Stimulated activated CD8-positive, alpha-beta memory T cell treated with anti-CD3 and anti-CD28 coated beads, Interleukin-12 subunit alpha, Interleukin-12 subunit beta, amount 100 ng/mL, for 1 hour (primary cell): ENCODE data around the gene USP21.

Source experiments
- DNase-seq: peaks from one replicate; pipeline ENCODE4 v3.0.0-alpha.2; 2020; ENCODE audit warnings: low read depth

Gene USP21

GRCh38 chr1:161137881-161138280 is 21.4 kb upstream of the USP21 start:
- no peak for DNase-seq

DNA sequence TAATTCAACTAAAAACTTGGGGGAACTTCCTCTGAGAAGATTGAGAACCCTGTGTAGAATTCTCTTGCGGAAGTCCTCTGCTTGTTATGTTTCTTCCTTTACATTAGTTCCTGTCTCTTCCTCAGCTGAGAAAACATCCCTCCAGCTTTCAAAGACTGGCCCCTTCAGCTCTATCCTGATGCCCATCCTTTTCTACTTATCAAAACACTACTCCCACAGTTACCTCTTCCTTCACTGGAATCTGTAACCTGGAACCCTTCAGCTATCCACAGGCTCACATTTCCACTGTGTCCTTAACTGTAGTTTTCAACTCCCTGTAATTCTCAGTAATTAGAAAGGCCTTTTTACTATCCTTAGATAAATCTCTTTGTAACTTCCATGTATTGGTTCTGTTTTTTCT is 20.9 kb upstream of the USP21 start:
- DNase-seq = no peak

GRCh38 chr1:161139766-161140165 is 19.5 kb upstream of the USP21 start:
- DNase-seq = no peak

DNA sequence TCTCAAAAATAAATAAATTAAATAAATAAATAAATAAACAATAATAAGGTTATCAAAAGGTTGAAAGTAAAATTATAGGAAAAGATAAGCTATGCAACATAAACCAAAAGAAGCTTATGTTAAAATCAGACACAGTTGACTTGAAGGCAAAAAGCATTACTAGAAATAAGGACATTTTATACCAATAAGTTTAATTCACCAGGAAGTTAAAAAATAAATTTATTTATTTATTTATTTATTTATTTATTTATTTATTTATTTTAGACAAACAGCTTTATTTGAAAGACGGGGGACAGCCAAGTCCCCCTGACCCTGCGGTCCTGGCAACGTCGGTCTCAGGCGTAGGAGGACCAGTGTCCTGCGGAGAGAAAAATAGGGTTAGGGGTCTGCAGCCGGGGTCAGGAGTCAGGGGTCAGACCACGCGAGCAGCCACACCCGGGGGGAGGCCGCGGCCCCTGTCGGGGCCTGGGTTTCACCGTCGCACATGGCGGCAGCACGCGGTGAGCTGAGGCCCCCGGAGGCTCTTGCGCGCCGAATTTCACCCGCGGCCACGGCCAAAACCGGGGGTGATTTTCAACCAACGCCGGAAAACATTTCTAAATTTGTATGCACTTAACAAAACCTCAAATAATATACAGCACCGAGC is 18.4 kb upstream of the USP21 start:
- no peak for DNase-seq

GRCh38 chr1:161145832-161146231 is 13.5 kb upstream of the USP21 start:
- no peak for DNase-seq

DNA sequence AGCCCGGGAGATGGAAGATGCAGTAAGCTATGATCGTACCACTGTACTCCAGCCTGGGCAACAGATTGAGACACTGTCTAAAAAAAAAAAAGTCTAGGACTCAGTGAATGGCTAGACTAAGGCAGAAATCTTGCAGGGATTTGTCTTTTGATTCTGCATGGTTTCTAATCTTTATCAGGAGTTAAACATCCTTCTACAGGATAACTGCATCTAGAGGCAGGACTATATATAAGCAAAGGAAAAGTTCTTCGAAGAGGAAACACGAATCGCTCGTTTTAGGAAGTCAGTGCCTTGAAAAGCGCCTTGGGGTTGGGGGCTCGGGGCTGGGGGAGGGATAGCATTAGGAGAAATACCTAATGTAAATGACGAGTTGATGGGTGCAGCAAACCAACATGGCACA is 6.1 kb upstream of the USP21 start:
- no peak for DNase-seq

DNA sequence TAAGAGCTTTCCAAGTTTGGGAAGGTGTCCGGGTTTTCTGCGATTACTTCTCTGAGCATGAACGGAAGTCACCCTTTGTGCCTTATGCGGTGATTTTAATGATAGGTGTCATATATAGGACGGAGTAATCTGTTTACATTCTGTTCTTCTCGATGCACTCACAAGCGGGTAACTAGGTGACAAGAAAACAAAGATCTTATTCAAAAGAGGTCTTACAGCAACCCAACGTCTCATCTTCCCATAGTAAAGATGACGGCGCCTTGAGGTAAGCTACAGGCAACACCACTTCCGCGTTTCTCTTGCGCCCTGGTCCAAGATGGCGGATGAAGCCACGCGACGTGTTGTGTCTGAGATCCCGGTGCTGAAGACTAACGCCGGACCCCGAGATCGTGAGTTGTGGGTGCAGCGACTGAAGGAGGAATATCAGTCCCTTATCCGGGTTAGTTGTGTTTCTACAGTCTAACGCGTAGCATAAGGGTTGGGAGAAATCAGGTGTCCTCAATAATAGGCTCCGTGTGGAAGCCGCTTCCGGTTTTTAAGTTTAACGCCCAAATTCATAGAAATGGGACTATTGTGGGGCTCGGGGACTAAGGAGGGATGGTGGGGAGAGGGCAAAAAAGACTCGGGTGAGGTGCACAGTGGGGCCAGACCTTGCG is 5.5 kb upstream of the USP21 start, which contains the start of gene UFC1:
TSS of gene UFC1 (plus strand) at position 297 of the 656 bp plus-strand sequence. CDS start at position 317, 20 bp downstream.
- DNase-seq = peak; percentile 67

DNA sequence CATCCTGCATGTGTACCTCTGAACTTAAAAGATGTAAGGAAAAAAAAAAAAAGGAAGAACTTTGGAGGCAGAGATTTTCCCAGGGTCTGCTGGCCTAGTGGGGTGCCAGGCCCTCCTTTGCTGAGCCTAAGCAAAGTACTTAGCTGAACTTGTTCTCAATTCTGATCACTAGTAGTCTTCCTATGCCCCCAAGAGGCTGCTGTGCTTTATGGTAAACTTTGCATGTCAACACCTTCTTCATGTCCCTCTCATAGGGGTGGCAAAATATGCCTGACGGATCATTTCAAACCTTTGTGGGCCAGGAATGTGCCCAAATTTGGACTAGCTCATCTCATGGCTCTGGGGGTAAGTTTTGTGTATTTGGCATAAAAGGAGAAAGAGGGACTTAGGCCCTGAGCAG is 1.4 kb upstream of the USP21 start:
- no peak for DNase-seq

- no peak for DNase-seq
These were observed 837 bp upstream of the USP21 start for GRCh38 chr1:161158316-161159010.

DNA sequence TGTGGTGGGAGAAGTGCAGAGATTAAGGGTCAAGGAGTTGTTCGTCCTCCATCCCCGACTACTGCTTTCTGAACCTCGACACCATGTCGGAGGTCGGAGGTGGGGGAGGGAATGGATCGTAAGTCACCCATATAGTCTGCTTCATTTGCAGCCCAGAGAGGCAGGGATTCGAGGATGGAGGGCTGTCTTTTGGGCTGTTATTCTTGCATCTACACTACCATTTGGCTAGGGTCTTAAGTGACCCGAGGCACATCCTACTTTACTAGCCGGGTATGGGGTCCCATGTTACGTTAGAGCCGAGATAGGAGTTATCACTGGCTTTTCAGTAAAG is 578 bp downstream of the USP21 start:
- no peak for DNase-seq

- no peak for DNase-seq
These were observed 1.4 kb downstream of the USP21 start for GRCh38 chr1:161160671-161161145.

DNA sequence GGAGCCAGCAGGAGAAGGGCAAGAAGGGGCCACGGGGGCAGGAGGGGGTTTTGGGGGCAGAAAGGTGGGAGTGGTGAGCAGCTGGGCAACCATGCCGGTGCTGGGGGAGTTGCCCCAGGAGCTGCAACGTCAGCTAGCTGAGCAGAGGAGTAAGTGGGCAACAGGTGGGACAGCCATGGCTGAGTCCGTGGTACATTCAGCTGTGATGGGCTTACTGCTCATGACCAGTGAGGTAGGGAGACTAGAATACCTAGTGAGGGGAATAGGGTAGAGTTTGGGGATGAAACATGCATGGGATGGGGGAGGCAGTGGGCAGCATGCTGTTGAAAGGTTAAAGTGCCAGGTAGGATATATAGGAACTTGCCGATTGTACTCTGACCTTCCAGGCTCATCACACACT is 2.4 kb downstream of the USP21 start:
- DNase-seq = no peak

- no peak for DNase-seq
These were observed 2.8 kb downstream of the USP21 start for GRCh38 chr1:161162052-161162451.

- no peak for DNase-seq
These were observed 3.5 kb downstream of the USP21 start for GRCh38 chr1:161162806-161163205.

DNA sequence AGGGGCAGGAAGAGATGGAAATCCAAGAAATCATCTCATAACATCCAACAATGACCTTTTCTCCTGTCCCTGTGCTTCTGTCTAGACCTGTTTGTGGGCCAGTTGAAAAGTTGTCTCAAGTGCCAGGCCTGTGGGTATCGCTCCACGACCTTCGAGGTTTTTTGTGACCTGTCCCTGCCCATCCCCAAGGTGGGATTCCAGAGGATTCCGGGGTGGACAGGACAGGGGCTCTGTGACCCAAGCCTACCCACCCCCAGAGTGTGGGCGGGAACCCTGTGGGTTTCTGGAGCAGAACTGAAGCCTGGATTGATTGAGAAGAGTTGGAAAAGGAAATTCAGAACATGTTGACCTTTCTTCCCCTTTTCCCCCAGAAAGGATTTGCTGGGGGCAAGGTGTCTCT is 4.5 kb downstream of the USP21 start:
- DNase-seq = no peak

DNA sequence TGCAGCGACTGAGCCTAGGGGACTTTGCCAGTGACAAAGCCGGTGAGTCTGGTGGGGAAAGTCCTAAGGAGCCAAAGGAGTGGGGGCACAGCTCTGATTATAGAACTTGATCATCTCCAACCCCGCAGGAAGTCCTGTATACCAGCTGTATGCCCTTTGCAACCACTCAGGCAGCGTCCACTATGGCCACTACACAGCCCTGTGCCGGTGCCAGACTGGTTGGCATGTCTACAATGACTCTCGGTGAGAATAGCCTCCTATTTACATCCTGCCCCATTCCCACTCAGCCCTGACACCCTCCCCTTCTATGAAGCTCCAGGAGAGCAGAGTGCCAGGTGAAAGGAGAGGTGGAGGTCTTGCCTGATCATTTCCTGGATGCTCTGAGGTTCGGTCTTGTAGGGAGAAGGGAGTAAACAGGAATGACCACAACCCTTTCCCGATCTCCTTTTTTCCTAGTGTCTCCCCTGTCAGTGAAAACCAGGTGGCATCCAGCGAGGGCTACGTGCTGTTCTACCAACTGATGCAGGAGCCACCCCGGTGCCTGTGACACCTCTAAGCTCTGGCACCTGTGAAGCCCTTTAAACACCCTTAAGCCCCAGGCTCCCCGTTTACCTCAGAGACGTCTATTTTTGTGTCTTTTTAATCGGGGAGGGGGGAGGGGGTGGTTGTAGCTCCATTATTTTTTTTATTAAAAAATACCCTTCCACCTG is 5.8 kb downstream of the USP21 start:
- DNase-seq = no peak

- peak; percentile 85 for DNase-seq
These were observed 6.7 kb downstream of the USP21 start, which contains the start of gene PPOX for GRCh38 chr1:161165742-161166668. Gene PPOX, plus strand, starts transcription at chr1:161166426. Its CDS starts 422 bp downstream, at chr1:161166848.

GRCh38 chr1:161166669-161167548 is 7.6 kb downstream of the USP21 start:
- DNase-seq = no peak

DNA sequence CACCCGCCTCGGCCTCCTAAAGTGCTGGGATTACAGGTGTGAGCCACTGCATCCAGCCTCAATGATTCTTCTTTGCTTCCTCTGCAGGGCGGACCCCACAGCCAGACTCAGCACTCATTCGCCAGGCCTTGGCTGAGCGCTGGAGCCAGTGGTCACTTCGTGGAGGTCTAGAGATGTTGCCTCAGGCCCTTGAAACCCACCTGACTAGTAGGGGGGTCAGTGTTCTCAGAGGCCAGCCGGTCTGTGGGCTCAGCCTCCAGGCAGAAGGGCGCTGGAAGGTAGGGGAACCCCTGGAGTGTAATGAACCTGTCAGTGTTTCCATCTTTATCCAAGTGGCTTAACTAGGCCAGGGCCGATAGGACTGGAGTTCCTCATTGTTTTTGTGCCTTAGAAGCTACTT is 9.6 kb downstream of the USP21 start:
- DNase-seq = no peak

DNA sequence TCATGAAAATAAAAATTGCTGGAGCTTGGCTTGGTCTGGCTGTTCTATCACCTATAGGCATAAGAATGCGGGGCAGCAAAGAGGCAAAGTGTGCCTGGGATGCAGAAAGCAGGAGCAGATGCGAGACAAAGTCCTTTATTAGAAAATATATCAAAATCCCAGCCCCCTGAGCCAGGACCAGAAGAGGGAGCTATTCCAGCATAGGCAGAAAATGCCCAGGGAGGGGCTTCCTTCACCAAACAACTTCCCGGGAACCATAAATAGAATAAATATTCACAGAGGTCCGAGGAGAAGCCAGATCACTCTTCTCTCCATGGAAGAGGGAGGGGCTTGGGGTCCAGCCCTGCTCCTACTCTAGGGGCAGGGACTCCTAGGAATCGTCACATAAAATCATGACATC is 11.9 kb downstream of the USP21 start:
- no peak for DNase-seq
